WTC11 (cell line): Measurements from ENCODE around the gene RIOK2. TPM values are rescaled to one million over a fixed set of nuclear protein-coding genes. Genes with fewer than 3 reads are reported as not detected.

Source experiments
- ATAC-seq: fragments of 200-7000 bp; cut with Tn5 transposase; 2 replicates; pipeline ENCODE4 v1.10.0; 2021; ENCODE audit warnings: mild to moderate bottlenecking, moderate library complexity
- CTCF ChIA-PET: fragments of 300-600 bp; sonication (Branson Sonifier 250); formaldehyde crosslinking; loops from one replicate; lab custom pipeline; 2021; ENCODE audit warnings: antibody characterized with exemption; lab: Charles Lee
- POLR2A ChIA-PET: fragments of 350-600 bp; sonication (Branson Sonifier 250); formaldehyde crosslinking; loops from one replicate; lab custom pipeline; 2021; ENCODE audit warnings: antibody characterized with exemption; lab: Charles Lee
- DNase-seq: peaks from one replicate; pipeline ENCODE4 v3.0.0; 2021; ENCODE audit warnings: low spot score
- H3K27ac Mint-ChIP-seq: 2 replicates; pipeline ENCODE4 v1.8.0; 2021; ENCODE audit warnings: mixed read lengths
- H3K27me3 Mint-ChIP-seq: 2 replicates; pipeline ENCODE4 v1.8.0; 2021; ENCODE audit warnings: low read depth, mild to moderate bottlenecking, moderate library complexity, mixed read lengths
- H3K36me3 Mint-ChIP-seq: 2 replicates; pipeline ENCODE4 v1.8.0; 2021; ENCODE audit warnings: mixed read lengths
- H3K4me1 Mint-ChIP-seq: 2 replicates; pipeline ENCODE4 v1.8.0; 2022; ENCODE audit warnings: mixed read lengths
- H3K4me3 Mint-ChIP-seq: 2 replicates; pipeline ENCODE4 v1.8.0; 2021; ENCODE audit warnings: mild to moderate bottlenecking, moderate library complexity, mixed read lengths
- H3K9me3 Mint-ChIP-seq: 2 replicates; pipeline ENCODE4 v1.8.0; 2021; ENCODE audit warnings: mixed read lengths
- ATF1 ChIP-seq: sonication (generic); formaldehyde crosslinking; IDR thresholded peaks from 2 replicates; pipeline ENCODE4 v1.8.1; 2023; ENCODE audit warnings: mild to moderate bottlenecking, moderate library complexity, missing genetic modification reagents
- CDX4 ChIP-seq: fragments of 250-450 bp; sonication (Bioruptor Pico); IDR thresholded peaks from 2 replicates; pipeline ENCODE4 v1.9.0; 2021; ENCODE audit warnings: moderate library complexity, mild to moderate bottlenecking, inconsistent platforms, borderline replicate concordance
- CREM ChIP-seq: sonication (generic); formaldehyde crosslinking; IDR thresholded peaks from 2 replicates; pipeline ENCODE4 v1.8.1; 2022; ENCODE audit warnings: mild to moderate bottlenecking, missing genetic modification reagents, moderate library complexity
- CTCF ChIP-seq: fragments of 200-600 bp; IDR thresholded peaks from 2 replicates; pipeline ENCODE4 v1.8.0; 2022; ENCODE audit warnings: antibody characterized with exemption
- E2F4 ChIP-seq: sonication (generic); formaldehyde crosslinking; IDR thresholded peaks from 2 replicates; pipeline ENCODE4 v1.8.1; 2022; ENCODE audit warnings: low read depth, mild to moderate bottlenecking, moderate library complexity, missing genetic modification reagents, borderline replicate concordance
- ELF4 ChIP-seq: sonication (generic); formaldehyde crosslinking; IDR thresholded peaks from 2 replicates; pipeline ENCODE4 v1.8.1; 2022; ENCODE audit warnings: low read depth, mild to moderate bottlenecking, moderate library complexity, missing genetic modification reagents
- FOXP1 ChIP-seq: sonication (generic); formaldehyde crosslinking; IDR thresholded peaks from 2 replicates; pipeline ENCODE4 v1.8.0; 2022; ENCODE audit warnings: missing genetic modification reagents, mild to moderate bottlenecking, moderate library complexity, borderline replicate concordance
- OVOL2 ChIP-seq: fragments of 250-450 bp; sonication (Bioruptor Pico); IDR thresholded peaks from 2 replicates; pipeline ENCODE4 v1.9.0; 2021; ENCODE audit warnings: mild to moderate bottlenecking, borderline replicate concordance
- PRRX2 ChIP-seq: fragments of 250-450 bp; sonication (Bioruptor Pico); IDR thresholded peaks from 2 replicates; pipeline ENCODE4 v1.8.0; 2021; ENCODE audit warnings: mild to moderate bottlenecking
- SMAD4 ChIP-seq: sonication (generic); formaldehyde crosslinking; IDR thresholded peaks from 2 replicates; pipeline ENCODE4 v1.8.0; 2022; ENCODE audit warnings: mild to moderate bottlenecking, missing genetic modification reagents
- TEAD1 ChIP-seq: sonication (generic); formaldehyde crosslinking; IDR thresholded peaks from 2 replicates; pipeline ENCODE4 v1.8.0; 2022; ENCODE audit warnings: mild to moderate bottlenecking, missing genetic modification reagents
- TEAD4 ChIP-seq: sonication (generic); formaldehyde crosslinking; IDR thresholded peaks from 2 replicates; pipeline ENCODE4 v1.8.0; 2022; ENCODE audit warnings: mild to moderate bottlenecking, missing genetic modification reagents
- ZBTB21 ChIP-seq: sonication (generic); formaldehyde crosslinking; IDR thresholded peaks from 2 replicates; pipeline ENCODE4 v1.8.1; 2023; ENCODE audit warnings: mild to moderate bottlenecking, missing genetic modification reagents, borderline replicate concordance
- ZNF263 ChIP-seq: sonication (generic); formaldehyde crosslinking; IDR thresholded peaks from 2 replicates; pipeline ENCODE4 v1.8.1; 2022; ENCODE audit warnings: low read depth, mild to moderate bottlenecking, moderate library complexity, missing genetic modification reagents
- ZNF281 ChIP-seq: sonication (generic); formaldehyde crosslinking; IDR thresholded peaks from 2 replicates; pipeline ENCODE4 v1.8.0; 2023; ENCODE audit warnings: mild to moderate bottlenecking, missing genetic modification reagents
- ZNF396 ChIP-seq: fragments of 250-450 bp; sonication (Bioruptor Pico); IDR thresholded peaks from 2 replicates; pipeline ENCODE4 v1.8.0; 2021; ENCODE audit warnings: mild to moderate bottlenecking, moderate library complexity, borderline replicate concordance
- ZNF425 ChIP-seq: fragments of 250-450 bp; sonication (Bioruptor Pico); conservative IDR thresholded peaks from 2 replicates; pipeline ENCODE4 v1.9.0; 2021; ENCODE audit warnings: mild to moderate bottlenecking
- ZNF512 ChIP-seq: sonication (generic); formaldehyde crosslinking; IDR thresholded peaks from 2 replicates; pipeline ENCODE4 v1.8.1; 2022; ENCODE audit warnings: missing genetic modification reagents, borderline replicate concordance
- ZSCAN18 ChIP-seq: fragments of 250-450 bp; sonication (Bioruptor Pico); IDR thresholded peaks from 2 replicates; pipeline ENCODE4 v2.1.2; 2022; ENCODE audit warnings: mild to moderate bottlenecking, moderate library complexity
- total RNA-seq: library from RNA; stranded (reverse); gene quantifications from 3 replicates; pipeline ENCODE4 v1.2.3, GENCODE V29; 2021

Gene RIOK2
- total RNA-seq, 1 experiment from 2014 or later = 35.2 TPM

GRCh38 chr5:97135868-97136267 lies 47.2 kb downstream of the RIOK2 start:
- POLR2A ChIA-PET = no interaction called here
- 0 out of 2 replicates have a peak overlapping the region, but pooled peaks have one; percentile 13 for H3K27ac Mint-ChIP-seq
- CTCF ChIA-PET = interaction anchor here (2.6 kb wide), 1 partner anchor 92 kb away, joined by 12 read pairs; no protein-coding TSS in a partner anchor
- no peaks in the 10 kb centered on the region for H3K36me3 Mint-ChIP-seq
- H3K27me3 Mint-ChIP-seq = no peaks in the 10 kb centered on the region
- ATAC-seq = no peak
- no peak for DNase-seq
- no peak overlapping the region for H3K4me3 Mint-ChIP-seq
- H3K4me1 Mint-ChIP-seq = peaks cover 19% of the 10 kb centered on the region
- no peak for TF ChIP-seq CDX4 (CRISPR knock-in tag)
- TF ChIP-seq CTCF = no peak
- no peak for TF ChIP-seq ZBTB21
- TF ChIP-seq CREM (CRISPR knock-in tag) = no peak
- TF ChIP-seq SMAD4 (CRISPR knock-in tag) = no peak
- no peak for TF ChIP-seq TEAD1 (CRISPR knock-in tag)
- TF ChIP-seq TEAD4 (CRISPR knock-in tag) = no peak
- no peak for TF ChIP-seq ELF4 (CRISPR knock-in tag)
- TF ChIP-seq, all 79 proteins: peak for 0
- no peaks in the 10 kb centered on the region for H3K9me3 Mint-ChIP-seq

- peaks cover 11% of the 10 kb centered on the region for H3K4me1 Mint-ChIP-seq
- no peak for TF ChIP-seq ZNF425
- no peak for TF ChIP-seq ATF1 (CRISPR knock-in tag)
- TF ChIP-seq ZSCAN18 (CRISPR knock-in tag) = no peak
- TF ChIP-seq E2F4 (CRISPR knock-in tag) = no peak
- TF ChIP-seq FOXP1 = no peak
- no peak for TF ChIP-seq SMAD4 (CRISPR knock-in tag)
- TF ChIP-seq OVOL2 (CRISPR knock-in tag) = no peak
- no peak for TF ChIP-seq ZNF281
- no peak for TF ChIP-seq PRRX2 (CRISPR knock-in tag)
- TF ChIP-seq ZNF396 (CRISPR knock-in tag) = no peak
- TF ChIP-seq ZNF512 = no peak
- TF ChIP-seq ZBTB21 = no peak
- TF ChIP-seq ZNF263 (CRISPR knock-in tag) = no peak
- peak; percentile 98 for ATAC-seq
- peak; percentile 13 for DNase-seq
- H3K36me3 Mint-ChIP-seq = no peaks in the 10 kb centered on the region
- ChIA-PET POLR2A (interaction anchor here (1.0 kb wide), 1 partner anchor 326 kb away, joined by 3 read pairs; the partner anchor contains the start of gene ERAP1), CTCF (interaction anchor here (0.5 to 2.6 kb wide), 7 partner anchors 8 to 382 kb away, joined by 3 to 17 read pairs (median 6); partner anchors contain the start of gene LIX1)
- no peak overlapping the region for H3K4me3 Mint-ChIP-seq
- peak overlapping the region; percentile 83 for H3K27ac Mint-ChIP-seq
- H3K27me3 Mint-ChIP-seq = no peaks in the 10 kb centered on the region
- no peaks in the 10 kb centered on the region for H3K9me3 Mint-ChIP-seq
These were observed 48.4 kb downstream of the RIOK2 start for GRCh38 chr5:97134634-97135033.
